Nephron (organoid): Measurements from ENCODE around the gene FGF1.
A peak's percentile ranks its signal among the peaks of the same experiment; 100 is the strongest.

Experiments
- H3K27ac Mint-ChIP-seq, 3 experiments: 2 replicates each; pipeline ENCODE4 v1.8.0; 2020; ENCODE audit warnings: mixed read lengths in 3 of 3, mild to moderate bottlenecking in 2 of 3, moderate library complexity in 1 of 3
- H3K27me3 Mint-ChIP-seq: 2 replicates; pipeline ENCODE4 v1.8.0; 2021; ENCODE audit warnings: low read depth, mild to moderate bottlenecking, moderate library complexity, mixed read lengths
- H3K36me3 Mint-ChIP-seq: 2 replicates; pipeline ENCODE4 v1.8.0; 2020; ENCODE audit warnings: low read depth, mixed read lengths
- H3K4me1 Mint-ChIP-seq: 2 replicates; pipeline ENCODE4 v1.8.0; 2020; ENCODE audit warnings: mixed read lengths
- H3K4me3 Mint-ChIP-seq, 3 experiments: 2 replicates each; pipeline ENCODE4 v1.8.0; 2020; ENCODE audit warnings: mild to moderate bottlenecking in 3 of 3, mixed read lengths in 3 of 3, moderate library complexity in 2 of 3
- H3K9me3 Mint-ChIP-seq: 2 replicates; pipeline ENCODE4 v1.8.0; 2020; ENCODE audit warnings: mixed read lengths
- CTCF ChIP-seq, 3 experiments: fragments of 200-600 bp; sonication (generic); IDR thresholded peaks; one replicate each; pipeline ENCODE4 v1.5.0; 2021; ENCODE audit warnings: antibody characterized with exemption in 3 of 3; ENCODE audit not compliant: unreplicated experiment in 3 of 3

Gene FGF1

GRCh38 chr5:142600092-142600491 is 85.8 kb downstream of the FGF1 start:
- peaks cover 31% of the 10 kb centered on the region for H3K4me1 Mint-ChIP-seq

GRCh38 chr5:142598338-142598700 is 87.6 kb downstream of the FGF1 start:
- Mint-ChIP-seq H3K4me1 (peaks cover 20% of the 10 kb centered on the region), H3K27me3 (no peaks in the 10 kb centered on the region), H3K9me3 (no peaks in the 10 kb centered on the region), H3K4me3 (no peak overlapping the region), H3K27ac (peak overlapping the region; percentile 16 to 72 (median 68)), H3K36me3 (peaks cover 5% of the 10 kb centered on the region)
- TF ChIP-seq CTCF (IDR thresholded peaks at IDR 0.05; ENCODE audit: unreplicated experiment in 3 of 3), result no peak

More at GRCh38 chr5:142600092-142600491, 85.8 kb downstream of the FGF1 start:
- H3K4me3 Mint-ChIP-seq, result no peak overlapping the region
- no peaks in the 10 kb centered on the region for H3K27me3 Mint-ChIP-seq
- H3K36me3 Mint-ChIP-seq, result peaks cover 5% of the 10 kb centered on the region
- no peak for TF ChIP-seq CTCF (IDR thresholded peaks at IDR 0.05; ENCODE audit: unreplicated experiment in 3 of 3)
- peak overlapping the region; percentile 16 to 88 (median 70) for H3K27ac Mint-ChIP-seq
- no peaks in the 10 kb centered on the region for H3K9me3 Mint-ChIP-seq

- TF ChIP-seq CTCF (IDR thresholded peaks at IDR 0.05; ENCODE audit: unreplicated experiment in 3 of 3), result no peak
- Mint-ChIP-seq H3K36me3 (peaks cover 5% of the 10 kb centered on the region), H3K4me1 (peaks cover 17% of the 10 kb centered on the region), H3K27ac (peak overlapping the region; percentile 16 to 72 (median 68)), H3K9me3 (no peaks in the 10 kb centered on the region), H3K27me3 (no peaks in the 10 kb centered on the region), H3K4me3 (no peak overlapping the region)
Measured at GRCh38 chr5:142597546-142598337, 88.1 kb downstream of the FGF1 start.

GRCh38 chr5:142597025-142597424 is 88.9 kb downstream of the FGF1 start:
- TF ChIP-seq CTCF (IDR thresholded peaks at IDR 0.05; ENCODE audit: unreplicated experiment in 3 of 3), result no peak
- H3K4me1 Mint-ChIP-seq, result peaks cover 15% of the 10 kb centered on the region
- H3K27me3 Mint-ChIP-seq, result no peaks in the 10 kb centered on the region
- no peak overlapping the region for H3K4me3 Mint-ChIP-seq
- H3K27ac Mint-ChIP-seq, result peak overlapping the region in 2 of 3 experiments; percentile 16 to 72
- peaks cover 5% of the 10 kb centered on the region for H3K36me3 Mint-ChIP-seq
- no peaks in the 10 kb centered on the region for H3K9me3 Mint-ChIP-seq

GRCh38 chr5:142592365-142592764 is 93.5 kb downstream of the FGF1 start:
- Mint-ChIP-seq H3K36me3 (peaks cover 5% of the 10 kb centered on the region), H3K4me3 (no peak overlapping the region), H3K27ac (peak overlapping the region; percentile 7 to 95 (median 13)), H3K9me3 (no peaks in the 10 kb centered on the region), H3K27me3 (no peaks in the 10 kb centered on the region), H3K4me1 (peaks cover 10% of the 10 kb centered on the region)
- no peak for TF ChIP-seq CTCF (IDR thresholded peaks at IDR 0.05; ENCODE audit: unreplicated experiment in 3 of 3)
